ENCODE measurements around the gene CD300LB.

CD300LB gene

GRCh38 chr17:74536890-74537289 lies 5.6 kb upstream of the CD300LB start:
- FAIRE-seq, result no peak
- no peak for TF ChIP-seq CTCF (IDR thresholded peaks at IDR 0.05; ENCODE audit: insufficient read depth, missing control alignments)
- no peak for DNase-seq (ENCODE audit: insufficient read length, low spot score)

- FAIRE-seq (no peak), DNase-seq (ENCODE audit: insufficient read length, low spot score) (no peak)
- no peak for TF ChIP-seq CTCF (IDR thresholded peaks at IDR 0.05; ENCODE audit: insufficient read depth, missing control alignments)
Measured at GRCh38 chr17:74532115-74532514, 840 bp upstream of the CD300LB start.

GRCh38 chr17:74530831-74531150 lies 484 bp downstream of the CD300LB start:
- no peak for FAIRE-seq
- TF ChIP-seq CTCF (IDR thresholded peaks at IDR 0.05; ENCODE audit: insufficient read depth, missing control alignments), result no peak
- no peak for DNase-seq (ENCODE audit: insufficient read length, low spot score)

GRCh38 chr17:74529243-74529642 lies 2.0 kb downstream of the CD300LB start:
- FAIRE-seq (no peak), DNase-seq (ENCODE audit: insufficient read length, low spot score) (no peak)
- TF ChIP-seq CTCF (IDR thresholded peaks at IDR 0.05; ENCODE audit: insufficient read depth, missing control alignments), result no peak

- no peak for TF ChIP-seq CTCF (IDR thresholded peaks at IDR 0.05; ENCODE audit: insufficient read depth, missing control alignments)
- no peak for FAIRE-seq
- DNase-seq (ENCODE audit: insufficient read length, low spot score), result no peak
Measured at GRCh38 chr17:74528491-74529199, 2.6 kb downstream of the CD300LB start.

GRCh38 chr17:74527756-74528155 lies 3.5 kb downstream of the CD300LB start:
- DNase-seq (ENCODE audit: insufficient read length, low spot score) (no peak), FAIRE-seq (no peak)
- no peak for TF ChIP-seq CTCF (IDR thresholded peaks at IDR 0.05; ENCODE audit: insufficient read depth, missing control alignments)

- no peak for FAIRE-seq
- DNase-seq (ENCODE audit: insufficient read length, low spot score), result no peak
- no peak for TF ChIP-seq CTCF (IDR thresholded peaks at IDR 0.05; ENCODE audit: insufficient read depth, missing control alignments)
Measured at GRCh38 chr17:74527081-74527480, 4.2 kb downstream of the CD300LB start.

All from D721Med (cell line).